Colonic mucosa (tissue), 4 donors: ENCODE data around the gene VPS50. TPM values are rescaled to one million over a fixed set of nuclear protein-coding genes. Genes with fewer than 3 reads are reported as not detected.

Experiments
- DNase-seq: peaks from one replicate; pipeline ENCODE4 v3.0.0-alpha.2; 2020
- H3K27ac ChIP-seq: fragments of 200-600 bp; one replicate; pipeline ENCODE4 v1.8.0; 2021
- H3K27me3 ChIP-seq: fragments of 200-600 bp; one replicate; pipeline ENCODE4 v1.8.0; 2021
- H3K36me3 ChIP-seq: fragments of 200-600 bp; one replicate; pipeline ENCODE4 v1.8.0; 2021
- H3K4me1 ChIP-seq: fragments of 200-600 bp; one replicate; pipeline ENCODE4 v1.8.0; 2021; ENCODE audit warnings: mild to moderate bottlenecking
- H3K4me3 ChIP-seq: fragments of 200-600 bp; one replicate; pipeline ENCODE4 v1.8.0; 2021
- H3K9ac ChIP-seq, 2 donors: one replicate each; pipeline ENCODE4 v1.7.0; 2013; ENCODE audit warnings: control low read depth in 2 of 2, low read depth in 2 of 2, low read length in 2 of 2
- H3K9me3 ChIP-seq: fragments of 200-600 bp; one replicate; pipeline ENCODE4 v1.8.0; 2021
- CTCF ChIP-seq: fragments of 200-600 bp; IDR thresholded peaks from one replicate; pipeline ENCODE4 v1.8.0; 2022; ENCODE audit warnings: antibody characterized with exemption, mild to moderate bottlenecking
- intact Hi-C: fragments of 100-400 bp; cut with DNase I; formaldehyde crosslinking; loops from one replicate; pipeline ENCODE4 v1.14.1; 2022
- total RNA-seq, 2 donors: library from RNA; stranded (reverse); fragmentation: NEBNext Ultra II Directional in 1 of 2; extraction: Animal tissue kit (Norgen Biotek cat#: 25700) in 1 of 2; gene quantifications; one replicate each; pipeline ENCODE4 v1.2.1, GENCODE V29; 2021
- donor health status: healthy.
- donor health status: DM: no; HTN: no; CAD: no.
- donor health status: DM: no; HTN: no; CAD: no.

VPS50 gene
- total RNA-seq, 2 donors from 2014 or later = 27.2 to 29.0 TPM

- H3K4me1 ChIP-seq = no peaks in the 10 kb centered on the region
- no peaks in the 10 kb centered on the region for H3K36me3 ChIP-seq
- H3K4me3 ChIP-seq = no peak overlapping the region
- intact Hi-C loops = no loop called here
- H3K9ac ChIP-seq = no peak overlapping the region
- DNase-seq = no peak
- H3K27ac ChIP-seq = no peak overlapping the region
- TF ChIP-seq CTCF = no peak
- no peaks in the 10 kb centered on the region for H3K9me3 ChIP-seq
- H3K27me3 ChIP-seq = no peaks in the 10 kb centered on the region
These were observed 7.7 kb downstream of the VPS50 start for GRCh38 chr7:93239824-93240223.

GRCh38 chr7:93242106-93242505 is 9.9 kb downstream of the VPS50 start:
- no peaks in the 10 kb centered on the region for H3K27me3 ChIP-seq
- no peak for TF ChIP-seq CTCF
- H3K9ac ChIP-seq = no peak overlapping the region
- intact Hi-C loops = no loop called here
- DNase-seq = no peak
- H3K27ac ChIP-seq = no peak overlapping the region
- H3K9me3 ChIP-seq = no peaks in the 10 kb centered on the region
- H3K36me3 ChIP-seq = no peaks in the 10 kb centered on the region
- no peaks in the 10 kb centered on the region for H3K4me1 ChIP-seq
- H3K4me3 ChIP-seq = no peak overlapping the region

GRCh38 chr7:93245525-93246432 is 13.6 kb downstream of the VPS50 start:
- H3K27me3 ChIP-seq = no peaks in the 10 kb centered on the region
- H3K9me3 ChIP-seq = no peaks in the 10 kb centered on the region
- no peaks in the 10 kb centered on the region for H3K36me3 ChIP-seq
- no peak for DNase-seq
- peak; percentile 61 for TF ChIP-seq CTCF
- no peak overlapping the region for H3K27ac ChIP-seq
- intact Hi-C loops = no loop called here
- no peak overlapping the region for H3K9ac ChIP-seq
- no peak overlapping the region for H3K4me3 ChIP-seq
- no peaks in the 10 kb centered on the region for H3K4me1 ChIP-seq

- DNase-seq = no peak
- H3K36me3 ChIP-seq = no peaks in the 10 kb centered on the region
- H3K27me3 ChIP-seq = no peaks in the 10 kb centered on the region
- no peak overlapping the region for H3K9ac ChIP-seq
- intact Hi-C loops = no loop called here
- no peak overlapping the region for H3K4me3 ChIP-seq
- H3K4me1 ChIP-seq = no peaks in the 10 kb centered on the region
- no peak overlapping the region for H3K27ac ChIP-seq
- H3K9me3 ChIP-seq = no peaks in the 10 kb centered on the region
- no peak for TF ChIP-seq CTCF
These were observed 17.5 kb downstream of the VPS50 start for GRCh38 chr7:93249491-93250148.

GRCh38 chr7:93258661-93259060 is 26.5 kb downstream of the VPS50 start:
- H3K27ac ChIP-seq = no peak overlapping the region
- intact Hi-C loops = no loop called here
- no peak for TF ChIP-seq CTCF
- H3K9me3 ChIP-seq = no peaks in the 10 kb centered on the region
- H3K9ac ChIP-seq = no peak overlapping the region
- DNase-seq = no peak
- no peaks in the 10 kb centered on the region for H3K27me3 ChIP-seq
- H3K36me3 ChIP-seq = no peaks in the 10 kb centered on the region
- no peak overlapping the region for H3K4me3 ChIP-seq
- no peaks in the 10 kb centered on the region for H3K4me1 ChIP-seq
